Panc1 (cell line): ENCODE results near the gene AMFR.

Source experiments
- POLR2AphosphoS5 ChIP-seq: IDR thresholded peaks from 2 replicates; pipeline ENCODE4 v1.6.1; 2012; ENCODE audit warnings: mild to moderate bottlenecking, low read depth, low read length, moderate library complexity
- REST ChIP-seq, 2 experiments: IDR thresholded peaks; 2 replicates each; pipeline ENCODE4 v1.6.1; 2011 to 2012; ENCODE audit warnings: low read depth in 2 of 2, control low read depth in 1 of 2, low read length in 1 of 2, mild to moderate bottlenecking in 1 of 2, moderate library complexity in 1 of 2; ENCODE audit not compliant: insufficient read depth in 1 of 2
- SIN3A ChIP-seq: IDR thresholded peaks from 2 replicates; pipeline ENCODE4 v1.6.1; 2012; ENCODE audit warnings: low read depth, mild to moderate bottlenecking, low read length, moderate library complexity, borderline replicate concordance; ENCODE audit not compliant: insufficient read depth
- TCF7L2 ChIP-seq: IDR thresholded peaks from 2 replicates; pipeline ENCODE4 v1.6.1; 2011; ENCODE audit warnings: mild to moderate bottlenecking, low read depth, low read length, inconsistent platforms
- TF ChIP-seq, protein P1 (sequence below): fragments of 450-650 bp; IDR thresholded peaks from 2 replicates; pipeline ENCODE4 v1.5.1; 2017; ENCODE audit warnings: mild to moderate bottlenecking

GRCh38 chr16:56372013-56372634, 53.2 kb downstream of the AMFR start:
- TF ChIP-seq, protein P1, sequence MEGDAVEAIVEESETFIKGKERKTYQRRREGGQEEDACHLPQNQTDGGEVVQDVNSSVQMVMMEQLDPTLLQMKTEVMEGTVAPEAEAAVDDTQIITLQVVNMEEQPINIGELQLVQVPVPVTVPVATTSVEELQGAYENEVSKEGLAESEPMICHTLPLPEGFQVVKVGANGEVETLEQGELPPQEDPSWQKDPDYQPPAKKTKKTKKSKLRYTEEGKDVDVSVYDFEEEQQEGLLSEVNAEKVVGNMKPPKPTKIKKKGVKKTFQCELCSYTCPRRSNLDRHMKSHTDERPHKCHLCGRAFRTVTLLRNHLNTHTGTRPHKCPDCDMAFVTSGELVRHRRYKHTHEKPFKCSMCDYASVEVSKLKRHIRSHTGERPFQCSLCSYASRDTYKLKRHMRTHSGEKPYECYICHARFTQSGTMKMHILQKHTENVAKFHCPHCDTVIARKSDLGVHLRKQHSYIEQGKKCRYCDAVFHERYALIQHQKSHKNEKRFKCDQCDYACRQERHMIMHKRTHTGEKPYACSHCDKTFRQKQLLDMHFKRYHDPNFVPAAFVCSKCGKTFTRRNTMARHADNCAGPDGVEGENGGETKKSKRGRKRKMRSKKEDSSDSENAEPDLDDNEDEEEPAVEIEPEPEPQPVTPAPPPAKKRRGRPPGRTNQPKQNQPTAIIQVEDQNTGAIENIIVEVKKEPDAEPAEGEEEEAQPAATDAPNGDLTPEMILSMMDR: no peak
- TF ChIP-seq POLR2AphosphoS5: no peak
- no peak for TF ChIP-seq REST (IDR thresholded peaks at IDR 0.05; ENCODE audit: insufficient read depth in 1 of 2, low read depth in 2 of 2, low read length in 1 of 2)
- TF ChIP-seq SIN3A: no peak
- TF ChIP-seq TCF7L2: no peak
